NK-92 (cell line): ENCODE data around the gene FCHO2.
"Not testable (repeated sequence)": the region's sequence is repeated elsewhere in the genome, so short reads cannot be mapped to it uniquely, and the experiment has no call there.

Source experiments
- DNase-seq: peaks from one replicate; lab custom pipeline; 2025; ENCODE audit not compliant: unreplicated experiment; lab: John Stamatoyannopoulos, UW

The FCHO2 gene

GRCh38 chr5:72956324-72957140 is 691 bp downstream of the FCHO2 start:
- DNase-seq: no peak

GRCh38 chr5:72957337-72957736 is 1.5 kb downstream of the FCHO2 start:
- no peak for DNase-seq

GRCh38 chr5:72959257-72959656 is 3.4 kb downstream of the FCHO2 start:
- no peak for DNase-seq

- not testable (repeated sequence) for DNase-seq
Measured at GRCh38 chr5:72974481-72974880, 18.6 kb downstream of the FCHO2 start.

GRCh38 chr5:72976810-72977209 is 21.0 kb downstream of the FCHO2 start:
- not testable (repeated sequence) for DNase-seq

GRCh38 chr5:72985719-72986118 is 29.9 kb downstream of the FCHO2 start:
- no peak for DNase-seq

- DNase-seq: no peak
Measured at GRCh38 chr5:72988769-72989168, 32.9 kb downstream of the FCHO2 start.

GRCh38 chr5:72991394-72991793 is 35.6 kb downstream of the FCHO2 start:
- DNase-seq: no peak

GRCh38 chr5:72994578-72994977 is 38.7 kb downstream of the FCHO2 start:
- no peak for DNase-seq

- DNase-seq: no peak
Measured at GRCh38 chr5:72996632-72997031, 40.8 kb downstream of the FCHO2 start.

GRCh38 chr5:72999916-73000315 is 44.1 kb downstream of the FCHO2 start:
- no peak for DNase-seq

GRCh38 chr5:73005886-73006285 is 50.0 kb downstream of the FCHO2 start:
- DNase-seq: no peak

- no peak for DNase-seq
Measured at GRCh38 chr5:73007051-73007450, 51.2 kb downstream of the FCHO2 start.

GRCh38 chr5:73008831-73009230 is 53.0 kb downstream of the FCHO2 start:
- DNase-seq: no peak

- not testable (repeated sequence) for DNase-seq
Measured at GRCh38 chr5:73011612-73012011, 55.8 kb downstream of the FCHO2 start.

- DNase-seq: no peak
Measured at GRCh38 chr5:73018892-73019291, 63.1 kb downstream of the FCHO2 start.

GRCh38 chr5:73019766-73020165 is 63.9 kb downstream of the FCHO2 start:
- no peak for DNase-seq

- no peak for DNase-seq
Measured at GRCh38 chr5:73022471-73023169, 66.8 kb downstream of the FCHO2 start.

GRCh38 chr5:73024946-73025544 is 69.2 kb downstream of the FCHO2 start:
- not testable (repeated sequence) for DNase-seq

- DNase-seq: no peak
Measured at GRCh38 chr5:73027361-73027760, 71.5 kb downstream of the FCHO2 start.

GRCh38 chr5:73027816-73028215 is 72.0 kb downstream of the FCHO2 start:
- no peak for DNase-seq

GRCh38 chr5:73028991-73029595 is 73.3 kb downstream of the FCHO2 start:
- no peak for DNase-seq
